ENCODE data around the gene ZNF331. TPM values are rescaled to one million over a fixed set of nuclear protein-coding genes. Genes with fewer than 3 reads are reported as not detected.

The ZNF331 gene
- total RNA-seq, 1 donor from 2014 or later = 18.3 TPM

DNA sequence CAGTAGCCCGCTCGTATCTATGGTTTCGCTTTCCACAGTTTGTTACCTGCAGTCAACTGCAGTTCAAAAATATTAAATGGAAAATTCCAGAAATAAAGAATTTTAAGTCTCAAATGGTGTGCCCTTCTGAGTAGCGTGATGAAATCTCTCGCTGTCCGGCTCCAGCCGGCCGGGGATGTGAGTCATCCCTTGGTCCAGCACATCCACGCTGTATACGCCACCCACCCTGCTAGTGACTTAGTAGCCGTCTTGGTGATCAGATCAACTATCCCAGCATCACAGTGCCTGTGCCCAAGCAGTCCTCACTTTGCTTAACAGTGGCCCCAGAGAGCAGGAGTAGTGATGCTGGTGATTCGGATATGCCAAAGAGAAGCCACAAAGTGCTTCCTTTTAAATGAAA, 40.0 kb downstream of the ZNF331 start:
- DNase-seq = no peak

DNA sequence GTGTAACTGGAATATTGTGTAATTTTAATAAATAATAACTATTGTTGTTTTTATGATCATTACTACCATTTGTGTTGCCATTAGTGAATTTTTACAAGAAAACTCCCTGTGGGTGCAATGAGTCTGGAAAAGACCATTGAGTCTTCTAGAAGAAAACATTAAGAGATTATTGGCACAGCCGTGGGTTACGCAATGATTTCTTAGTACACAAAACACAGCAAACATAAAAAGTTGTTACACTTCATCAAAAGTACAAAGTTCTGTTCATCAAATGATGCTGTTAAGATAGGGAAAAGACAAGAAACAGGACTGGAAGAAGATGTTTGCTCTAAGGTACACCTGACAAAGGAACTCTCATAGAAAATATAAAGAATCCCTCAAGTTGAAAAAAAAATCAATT, 41.6 kb downstream of the ZNF331 start:
- no peak for DNase-seq

DNA sequence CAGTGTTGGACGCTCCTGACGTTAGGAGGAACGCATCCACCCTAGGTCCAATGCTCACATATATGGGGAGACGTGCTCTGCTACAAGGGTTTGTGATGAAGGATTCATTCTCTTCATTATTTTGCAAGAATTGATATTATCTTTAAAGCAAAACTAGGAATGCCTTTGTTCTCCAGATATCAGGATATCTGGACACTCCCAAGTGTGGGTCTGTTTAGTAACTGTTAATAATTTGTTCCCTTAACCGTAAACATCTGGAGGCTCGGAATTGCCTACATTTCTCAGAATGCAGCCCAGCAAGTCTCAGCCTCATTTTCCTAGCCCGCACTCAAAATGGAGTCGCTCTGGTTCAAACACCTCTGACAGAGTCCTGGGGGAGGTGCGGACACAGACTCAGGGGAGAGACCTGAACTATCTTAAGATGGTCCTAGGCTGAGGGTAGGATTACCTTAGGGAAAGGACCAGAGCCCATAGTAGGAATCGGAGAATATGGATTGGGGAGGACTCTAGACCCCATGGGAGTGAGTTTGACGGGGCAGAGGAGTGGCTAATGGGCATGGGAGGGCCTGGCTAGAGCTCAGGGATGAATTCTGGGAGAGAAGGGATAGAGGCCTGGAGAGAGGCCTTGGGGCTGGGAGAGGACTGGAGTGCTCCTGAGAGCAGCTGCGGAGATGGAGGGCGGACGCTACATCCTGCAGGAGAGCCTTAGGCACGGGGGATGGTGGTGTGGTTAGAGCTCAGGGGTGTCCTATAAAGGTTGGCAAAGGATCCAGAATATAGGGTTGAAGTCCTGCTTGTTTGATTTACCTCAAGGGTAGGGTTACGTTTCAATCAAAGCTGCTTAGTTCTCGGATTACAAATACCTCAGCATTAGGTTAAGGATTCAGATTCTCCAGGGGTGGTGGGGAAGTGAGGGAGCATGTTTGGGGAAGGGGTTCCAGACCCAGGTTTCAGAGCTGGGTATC, 43.2 kb downstream of the ZNF331 start:
- DNase-seq = no peak

DNA sequence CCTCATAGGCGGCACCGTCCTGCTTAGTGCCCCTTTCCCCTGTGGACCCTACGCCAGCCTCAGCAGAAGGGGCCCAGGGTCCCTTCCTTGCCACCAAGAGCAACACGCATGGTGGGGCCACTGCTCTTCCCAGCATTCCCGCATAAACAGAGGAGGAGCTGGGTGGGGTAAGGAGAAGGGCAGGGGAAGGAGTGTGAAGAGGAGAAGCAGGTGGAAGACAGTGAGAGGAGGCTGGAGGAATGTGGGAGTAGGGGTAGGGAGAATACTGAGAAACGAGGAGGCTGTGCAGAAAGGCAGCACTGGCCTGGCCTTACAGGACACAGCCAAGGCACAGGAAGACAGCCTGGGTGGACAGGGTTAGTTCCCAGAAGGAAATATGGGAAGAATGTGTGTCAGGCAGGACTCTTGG, 43.9 kb downstream of the ZNF331 start:
- DNase-seq = no peak

DNA sequence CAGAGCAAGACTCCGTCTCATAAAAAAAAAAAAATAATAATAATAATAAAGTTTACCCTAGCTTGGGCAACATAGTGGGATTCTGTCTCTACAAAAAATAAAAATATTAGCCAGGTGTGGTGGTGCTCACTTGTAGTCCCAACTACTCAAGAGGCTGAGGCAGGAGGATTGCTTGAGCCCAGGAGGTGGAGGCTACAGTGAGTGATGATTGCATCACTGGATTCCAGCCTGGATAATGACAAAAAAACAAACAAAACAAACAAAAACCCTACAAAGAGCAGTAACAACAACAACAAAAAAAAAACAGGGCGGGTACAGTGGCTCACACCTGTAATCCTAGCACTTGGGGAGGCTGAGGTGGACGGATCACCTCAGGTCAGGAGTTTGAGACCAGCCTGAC, 45.2 kb downstream of the ZNF331 start:
- no peak for DNase-seq

DNA sequence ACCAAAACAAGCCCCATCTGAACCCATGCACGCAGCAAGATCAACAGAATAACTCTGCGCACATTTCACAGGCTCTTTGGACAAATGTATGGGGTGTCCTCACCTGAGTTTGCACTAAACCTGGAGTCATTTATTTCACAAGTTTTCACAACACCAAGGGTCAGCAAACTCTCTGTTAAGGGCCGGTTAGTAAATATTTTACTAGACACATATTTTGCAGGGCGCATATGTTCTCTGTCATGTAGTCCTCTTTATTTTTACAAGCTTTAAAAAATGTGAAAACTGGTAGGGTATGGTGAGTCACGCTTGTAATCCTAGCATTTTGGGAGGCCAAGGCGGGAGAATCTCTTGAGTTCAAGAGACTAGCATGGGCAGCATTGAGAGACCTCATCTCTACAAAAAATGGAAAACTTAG, 48.3 kb downstream of the ZNF331 start:
- DNase-seq = no peak

DNA sequence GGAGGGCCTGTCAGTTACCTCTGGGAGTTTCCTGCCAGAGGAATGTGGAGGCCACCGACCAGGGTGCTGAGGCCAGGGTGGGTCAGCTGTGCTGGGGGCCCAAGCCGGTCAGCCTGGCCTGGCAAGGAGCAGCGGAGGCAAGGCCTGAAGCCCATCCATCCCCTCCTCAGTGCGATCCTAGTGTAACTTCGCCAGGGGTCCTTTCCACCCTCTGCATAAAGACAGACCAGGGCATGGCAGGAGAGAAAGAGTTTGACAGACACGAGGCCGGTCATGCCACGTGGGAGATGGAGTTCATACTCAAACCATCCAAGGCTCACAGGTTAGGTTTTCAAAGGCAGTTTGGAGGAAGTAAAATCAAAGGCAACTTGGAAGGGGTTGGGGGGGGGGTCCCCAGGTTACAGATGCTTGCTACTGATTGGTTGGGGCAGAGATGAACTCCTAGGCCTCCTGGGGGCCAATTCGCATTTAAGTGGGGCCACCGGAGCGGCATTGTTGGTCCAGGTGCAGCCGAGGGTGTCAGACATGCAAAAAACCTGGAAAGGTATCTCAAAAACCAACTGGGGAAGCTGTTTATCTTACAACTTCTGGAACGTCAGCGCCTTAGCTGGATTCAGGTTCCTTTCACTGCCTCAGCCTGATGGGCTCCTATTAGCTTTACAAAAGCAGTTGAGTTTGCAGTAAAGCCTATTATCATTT, 57.0 kb downstream of the ZNF331 start:
- no peak for DNase-seq

DNA sequence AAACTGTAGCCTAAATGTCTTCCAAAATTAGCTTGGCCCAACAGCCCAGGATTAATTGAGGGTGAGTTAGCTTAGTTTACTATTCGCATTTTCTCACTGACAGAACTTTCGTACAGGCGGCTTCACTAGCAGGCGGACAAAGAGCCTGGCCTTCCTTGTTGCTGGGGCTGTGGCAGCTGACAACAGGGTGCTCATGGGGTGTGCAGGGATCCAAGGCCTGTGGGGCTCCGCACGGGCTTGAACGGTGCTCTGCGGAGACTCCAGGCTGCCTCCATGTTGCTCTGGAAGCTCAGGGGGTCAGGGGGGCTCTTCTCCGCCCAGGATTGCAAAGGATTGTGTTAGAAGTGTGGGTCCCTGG, 57.5 kb downstream of the ZNF331 start:
- no peak for DNase-seq

DNA sequence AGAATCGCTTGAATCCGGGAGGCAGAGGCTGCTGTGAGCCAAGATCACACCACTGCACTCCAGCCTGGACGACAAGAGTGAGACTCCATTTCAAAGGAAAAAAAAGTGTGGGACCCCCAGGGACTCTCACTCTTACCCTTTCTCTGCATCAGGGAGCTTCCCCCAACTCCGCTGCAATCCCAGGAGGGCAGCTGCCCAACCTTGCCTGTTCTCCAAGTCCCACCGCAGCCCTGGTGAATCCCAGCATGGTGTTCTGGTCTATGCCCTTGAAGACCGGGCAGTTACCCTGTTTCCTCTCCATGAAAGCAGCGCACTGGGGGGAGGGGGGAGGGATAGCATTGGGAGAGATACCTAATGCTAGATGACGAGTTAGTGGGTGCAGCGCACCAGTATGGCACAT, 58.1 kb downstream of the ZNF331 start:
- DNase-seq = no peak

DNA sequence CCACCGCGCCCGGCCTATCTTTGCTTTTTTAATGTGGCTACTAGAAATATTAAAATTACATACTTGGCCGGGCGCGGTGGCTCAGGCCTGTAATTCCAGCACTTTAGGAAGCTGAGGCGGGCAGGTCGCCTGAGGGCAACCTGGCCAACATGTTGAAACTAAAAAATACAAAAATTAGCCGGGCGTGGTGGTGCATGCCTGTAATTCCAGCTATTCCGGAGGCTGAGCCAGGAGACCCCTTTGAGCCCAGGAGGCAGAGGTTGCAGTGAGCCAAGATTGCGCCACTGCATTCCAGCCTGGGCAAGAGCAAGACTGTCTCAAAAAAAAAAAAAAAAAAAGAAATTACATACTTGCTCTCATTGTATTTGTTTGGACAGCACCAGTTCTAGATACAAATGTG, 59.1 kb downstream of the ZNF331 start:
- DNase-seq = no peak

DNA sequence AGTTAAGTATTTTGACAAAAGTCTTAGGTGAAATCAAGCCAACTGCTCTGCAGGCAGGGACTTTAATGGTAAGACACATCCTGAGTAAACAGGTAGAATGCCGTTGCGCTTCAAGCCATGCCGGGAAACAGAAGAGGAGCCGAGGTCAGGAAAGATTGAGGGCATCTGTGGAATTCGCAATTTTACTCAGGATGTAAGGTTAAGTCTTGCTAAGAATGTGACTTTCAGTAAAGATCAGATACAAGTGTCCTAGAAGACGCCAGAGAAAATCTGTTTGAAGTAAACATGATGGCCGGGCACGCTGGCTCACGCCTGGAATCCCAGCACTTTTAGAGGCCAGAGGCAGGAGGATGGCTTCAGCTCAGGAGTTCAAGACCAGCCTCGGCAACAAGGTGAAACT, 60.4 kb downstream of the ZNF331 start:
- DNase-seq = no peak

DNA sequence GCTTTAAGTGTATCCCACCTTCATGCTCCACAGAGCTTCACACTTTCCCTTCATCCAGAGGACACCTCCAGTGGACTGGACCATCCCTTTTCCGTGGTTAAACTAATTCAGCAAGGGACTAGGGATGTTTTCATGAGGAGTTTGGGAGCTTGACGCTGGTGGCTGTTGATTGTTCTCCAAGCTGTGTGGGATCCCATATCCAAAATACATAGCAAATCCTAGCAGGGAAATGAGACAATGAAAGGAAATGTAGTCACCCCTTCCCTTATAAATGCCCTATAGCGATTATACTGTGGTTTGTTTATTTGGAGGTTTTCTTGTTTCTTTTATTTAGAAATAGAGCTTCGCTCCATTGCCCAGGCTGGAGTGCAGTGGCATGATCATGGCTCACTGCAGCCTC, 62.3 kb downstream of the ZNF331 start:
- DNase-seq = no peak

DNA sequence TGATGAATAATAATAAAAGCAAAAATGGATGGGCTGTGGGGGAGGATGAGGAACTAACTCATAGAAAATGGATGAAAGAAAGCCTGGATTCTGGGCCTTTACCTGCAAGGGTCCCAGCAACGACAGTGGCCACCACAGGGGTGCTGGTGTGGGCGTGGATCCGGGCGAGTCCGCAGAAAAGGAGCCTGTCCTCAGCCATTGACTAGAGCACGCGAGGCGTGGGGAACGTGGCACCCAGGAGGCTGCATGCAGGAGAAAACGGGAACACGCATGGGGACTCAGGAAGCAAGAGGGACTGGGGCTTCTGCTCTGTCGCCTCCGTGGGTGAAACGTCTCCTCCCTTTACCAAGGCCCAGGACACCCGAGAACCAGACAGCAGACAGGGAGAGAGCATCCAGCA, 68.1 kb downstream of the ZNF331 start:
- DNase-seq = no peak

DNA sequence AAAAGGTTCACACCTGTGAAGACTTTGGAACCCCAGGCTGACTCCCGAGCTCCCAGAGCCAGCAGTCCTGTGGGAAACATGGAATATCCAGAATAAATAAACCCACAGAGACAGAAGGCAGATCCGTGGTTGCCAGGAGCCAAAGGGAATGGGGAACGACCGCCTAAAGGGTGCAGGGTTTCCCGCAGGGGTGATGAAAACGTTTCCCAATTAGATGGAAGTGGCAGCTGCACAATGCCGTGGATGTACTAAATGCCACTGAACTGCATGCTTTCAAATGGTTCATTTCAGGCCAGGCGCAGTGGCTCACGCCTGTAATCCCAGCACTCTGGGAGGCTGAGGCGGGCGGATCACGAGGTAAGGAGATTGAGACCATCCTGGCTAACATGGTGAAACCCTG, 70.4 kb downstream of the ZNF331 start:
- no peak for DNase-seq

DNA sequence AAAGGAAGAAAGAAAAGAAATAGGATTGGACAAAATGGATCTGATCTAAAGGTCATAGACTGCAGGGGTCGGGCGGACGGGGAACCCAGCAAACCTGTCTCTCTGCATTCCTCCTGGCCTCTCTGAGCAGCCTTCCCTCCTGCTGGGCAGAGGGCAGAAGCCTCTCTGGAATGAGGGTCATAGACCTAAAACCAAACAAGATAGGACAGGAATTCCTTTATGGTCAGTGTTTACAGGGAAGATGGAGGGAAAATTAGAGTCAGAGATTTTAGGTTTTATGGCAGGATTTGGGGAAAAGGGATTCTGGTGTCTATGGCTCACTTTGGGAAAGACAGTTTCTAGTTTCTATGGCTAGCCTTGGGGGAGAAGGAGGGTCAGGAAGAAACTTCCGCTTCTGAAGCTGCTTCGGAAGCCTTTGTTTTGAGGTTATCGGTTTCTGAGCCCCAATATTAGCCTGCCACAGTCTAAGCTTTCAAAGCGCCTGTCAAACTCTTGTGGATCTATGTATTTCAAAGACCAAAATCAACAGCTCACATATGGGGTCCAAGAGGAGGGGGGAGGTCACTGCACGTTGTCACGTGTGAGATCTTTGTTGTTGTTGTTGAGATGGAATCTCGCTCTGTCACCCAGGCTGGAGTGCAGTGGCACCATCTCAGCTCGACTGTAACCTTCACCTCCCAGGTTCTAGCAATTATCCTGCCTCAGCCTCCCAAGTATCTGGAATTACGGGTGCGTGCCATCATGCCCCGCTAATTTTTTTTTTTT, 75.0 kb downstream of the ZNF331 start:
- DNase-seq = no peak

DNA sequence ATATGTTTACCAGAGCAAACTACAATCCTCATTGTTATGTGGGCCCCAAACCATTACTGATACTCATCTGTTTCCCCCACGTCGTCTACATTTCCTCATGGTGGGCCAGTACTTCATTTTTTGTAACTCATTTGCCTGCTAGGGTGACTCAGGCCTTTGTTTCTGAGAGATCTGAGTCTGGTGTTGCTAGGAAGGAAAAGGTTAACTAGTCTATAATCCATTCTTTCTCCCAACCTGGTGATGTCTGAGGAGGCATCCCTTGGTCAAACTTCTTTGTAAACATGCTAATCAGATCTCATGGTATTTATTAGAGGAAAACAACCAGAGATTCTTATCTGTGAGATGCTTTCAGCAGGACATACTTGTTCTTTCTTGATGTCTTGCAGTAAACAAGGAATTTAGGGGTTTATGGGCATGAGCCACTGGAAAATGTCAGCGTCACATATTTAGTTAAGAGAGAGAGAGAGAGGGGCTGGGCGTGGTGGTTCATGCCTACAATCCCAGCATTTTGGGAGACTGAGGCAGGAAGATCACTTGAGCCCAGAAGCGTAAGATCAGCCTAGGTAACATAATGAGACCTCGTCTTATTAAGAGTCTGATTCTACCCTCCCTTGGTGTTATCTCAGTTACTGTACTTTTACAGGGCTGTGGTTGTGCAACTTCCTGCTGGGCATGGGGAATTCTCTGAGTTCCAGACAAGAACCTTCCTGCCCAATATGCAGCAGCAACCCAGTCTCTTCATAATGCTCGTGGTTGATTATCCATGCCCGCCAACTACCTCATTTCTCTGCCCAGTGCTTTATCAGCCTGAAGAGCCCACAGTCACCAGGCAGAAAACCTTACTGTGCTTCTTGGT, 84.2 kb downstream of the ZNF331 start:
- no peak for DNase-seq

DNA sequence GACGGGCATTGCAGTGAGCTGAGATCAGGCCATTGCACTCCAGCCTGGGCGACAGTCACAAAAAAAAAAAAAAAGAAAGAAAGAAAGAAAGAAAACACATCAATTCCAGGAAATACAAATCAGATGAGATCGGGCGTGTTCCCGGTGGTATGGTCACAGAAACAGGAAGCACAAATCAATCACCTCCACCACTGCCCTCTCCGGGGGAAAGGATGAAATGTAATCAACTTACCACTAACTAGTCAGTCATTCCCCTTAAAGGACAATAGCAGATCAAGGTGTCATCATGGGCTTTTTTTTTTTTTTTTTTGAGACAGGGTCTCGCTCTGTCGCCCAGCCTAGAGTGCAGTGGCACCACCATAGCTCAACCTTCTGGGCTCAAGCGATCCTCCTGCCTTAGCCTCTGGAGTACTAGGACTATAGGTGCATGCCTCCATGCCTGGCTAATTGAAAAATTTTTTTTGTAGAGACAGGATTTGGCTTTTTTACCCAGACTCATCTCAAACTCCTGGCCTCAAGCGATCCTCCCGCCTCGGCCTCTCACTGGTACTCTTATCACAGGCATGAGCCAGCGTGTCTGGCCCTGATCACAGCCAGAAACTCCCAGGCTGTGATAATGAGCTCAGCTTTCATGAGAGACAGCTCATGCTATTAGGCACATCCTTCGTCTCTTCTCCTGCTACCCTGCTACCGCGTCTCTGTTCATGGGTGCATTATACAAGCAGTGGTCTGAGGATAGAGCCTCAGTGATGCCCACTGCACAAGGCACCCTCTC, 87.0 kb downstream of the ZNF331 start:
- no peak for DNase-seq

DNA sequence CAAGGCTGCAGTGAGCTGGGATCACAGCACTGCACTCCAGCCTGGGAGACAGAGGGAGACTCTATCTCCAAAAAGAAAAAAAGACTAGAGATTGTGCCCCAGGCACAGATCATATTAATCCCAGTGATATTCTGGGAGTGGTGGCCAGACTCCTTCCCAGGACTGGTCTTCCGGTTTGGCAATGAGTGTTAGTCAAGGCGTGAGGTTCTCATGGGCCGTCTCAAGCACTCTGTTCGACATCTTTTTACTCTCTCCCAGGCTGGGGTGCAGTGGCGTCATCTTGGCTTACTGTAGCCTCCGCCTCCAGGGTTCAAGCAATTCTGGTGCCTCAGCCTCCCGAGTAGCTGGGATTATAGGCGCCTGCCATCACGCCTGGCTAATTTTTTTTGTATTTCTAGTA, 88.5 kb downstream of the ZNF331 start:
- no peak for DNase-seq

DNA sequence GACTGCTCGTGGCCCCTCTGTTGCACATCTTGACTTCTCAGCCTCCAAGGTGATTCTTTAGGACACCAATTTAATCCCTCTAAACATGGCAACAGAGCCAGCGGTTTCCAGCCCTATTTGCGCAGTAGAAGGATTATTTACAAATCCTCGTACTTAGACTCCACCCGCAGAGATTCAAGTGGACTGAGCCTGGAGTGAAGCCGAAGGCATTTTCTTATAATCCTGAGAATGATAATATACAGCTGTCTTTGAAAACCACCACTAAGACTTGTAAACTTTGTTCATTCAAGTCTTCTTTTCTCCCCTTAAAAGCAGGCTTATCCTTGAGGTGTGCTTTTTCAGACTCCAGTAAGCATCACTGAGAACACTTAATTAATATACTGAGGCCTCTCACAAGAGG, 89.0 kb downstream of the ZNF331 start:
- peak; percentile 47 for DNase-seq

All from tongue (tissue), 2 donors.